Transverse colon (tissue), 4 donors: ENCODE data around the gene NR2C2AP. TPM values are rescaled to one million over a fixed set of nuclear protein-coding genes. Genes with fewer than 3 reads are reported as not detected.

Experiments used
- DNase-seq: peaks from one replicate; pipeline ENCODE4 v3.0.0-alpha.2; 2019
- H3K27ac ChIP-seq, 4 donors: fragments of 200-600 bp; sonication (generic); 2 replicates each; pipeline ENCODE4 v1.5.1; 2016 to 2018; ENCODE audit warnings: inconsistent platforms in 4 of 4
- H3K27me3 ChIP-seq: fragments of 200-600 bp; sonication (generic); 2 replicates; pipeline ENCODE4 v1.5.1; 2017; ENCODE audit warnings: inconsistent platforms
- H3K36me3 ChIP-seq, 4 donors: fragments of 200-600 bp; sonication (generic); 2 replicates each; pipeline ENCODE4 v1.5.1; 2017 to 2019; ENCODE audit warnings: inconsistent platforms in 4 of 4
- H3K4me1 ChIP-seq, 4 donors: fragments of 200-600 bp; sonication (generic); 2 replicates each; pipeline ENCODE4 v1.5.1; 2017 to 2020; ENCODE audit warnings: inconsistent platforms in 4 of 4
- H3K4me3 ChIP-seq, 4 donors: fragments of 200-600 bp; sonication (generic); 1 replicate in 1 of 4; 2 replicates in 3 of 4; pipeline versions ENCODE4 v1.5.1 to v1.6.1; 2017 to 2019; ENCODE audit warnings: inconsistent platforms in 4 of 4
- H3K9me3 ChIP-seq, 2 donors: fragments of 200-600 bp; sonication (generic); 2 replicates each; pipeline ENCODE4 v1.5.1; 2017 to 2019; ENCODE audit warnings: inconsistent platforms in 2 of 2
- EP300 ChIP-seq: sonication (generic); formaldehyde crosslinking; IDR thresholded peaks from one replicate; pipeline ENCODE4 v1.6.1; 2017; ENCODE audit warnings: antibody characterized with exemption, low read depth
- POLR2A ChIP-seq: fragments of 450-650 bp; IDR thresholded peaks from one replicate; pipeline ENCODE4 v1.6.1; 2016; ENCODE audit warnings: antibody characterized with exemption, mild to moderate bottlenecking, moderate library complexity
- POLR2AphosphoS5 ChIP-seq, 3 donors: sonication (generic); formaldehyde crosslinking; IDR thresholded peaks; one replicate each; pipeline ENCODE4 v1.6.1; 2016; ENCODE audit warnings: antibody characterized with exemption in 3 of 3
- WGBS, 2 donors: methylation state at CpG; one replicate each; pipeline ENCODE4 v1.1.5; 2018; ENCODE audit warnings: low coverage in 1 of 2; 5-methylcytosine and 5-hydroxymethylcytosine counted together
- in situ Hi-C, 4 donors: fragments of 200-750 bp; cut with MboI; loops; one replicate each; pipeline versions ENCODE4 v1.15.0 to v1.15.1; 2017; ENCODE audit warnings: low sequenced_read_pairs in 3 of 4, low pct_ligation_motif_present in 1 of 4, low pct_unique_long_range_greater_than_20kb in 1 of 4
- intact Hi-C: fragments of 100-400 bp; cut with DNase I; formaldehyde crosslinking; loops from one replicate; pipeline ENCODE4 v1.15.1; 2023; ENCODE audit warnings: low total_unique reads
- total RNA-seq, 4 donors: library from RNA; depleted of rRNA; stranded (reverse); fragments of >200 nt; gene quantifications; one replicate each; pipeline ENCODE4 v1.1.0, GENCODE V29; 2016
- TF ChIP-seq, protein P1 (sequence below), 5 experiments: fragments of 200-600 bp in 3 of 5; fragments of 450-650 bp in 2 of 5; sonication (generic) in 3 of 5; IDR thresholded peaks; 1 replicate in 2 of 5; 2 replicates in 3 of 5; pipeline ENCODE4 v1.5.1; 2016 to 2017; ENCODE audit warnings: antibody characterized with exemption in 5 of 5, inconsistent platforms in 3 of 5, mild to moderate bottlenecking in 2 of 5, moderate library complexity in 1 of 5

The NR2C2AP gene
- total RNA-seq, 4 donors from 2014 or later = 2.2 to 12.3 (median 6.4) TPM

DNA sequence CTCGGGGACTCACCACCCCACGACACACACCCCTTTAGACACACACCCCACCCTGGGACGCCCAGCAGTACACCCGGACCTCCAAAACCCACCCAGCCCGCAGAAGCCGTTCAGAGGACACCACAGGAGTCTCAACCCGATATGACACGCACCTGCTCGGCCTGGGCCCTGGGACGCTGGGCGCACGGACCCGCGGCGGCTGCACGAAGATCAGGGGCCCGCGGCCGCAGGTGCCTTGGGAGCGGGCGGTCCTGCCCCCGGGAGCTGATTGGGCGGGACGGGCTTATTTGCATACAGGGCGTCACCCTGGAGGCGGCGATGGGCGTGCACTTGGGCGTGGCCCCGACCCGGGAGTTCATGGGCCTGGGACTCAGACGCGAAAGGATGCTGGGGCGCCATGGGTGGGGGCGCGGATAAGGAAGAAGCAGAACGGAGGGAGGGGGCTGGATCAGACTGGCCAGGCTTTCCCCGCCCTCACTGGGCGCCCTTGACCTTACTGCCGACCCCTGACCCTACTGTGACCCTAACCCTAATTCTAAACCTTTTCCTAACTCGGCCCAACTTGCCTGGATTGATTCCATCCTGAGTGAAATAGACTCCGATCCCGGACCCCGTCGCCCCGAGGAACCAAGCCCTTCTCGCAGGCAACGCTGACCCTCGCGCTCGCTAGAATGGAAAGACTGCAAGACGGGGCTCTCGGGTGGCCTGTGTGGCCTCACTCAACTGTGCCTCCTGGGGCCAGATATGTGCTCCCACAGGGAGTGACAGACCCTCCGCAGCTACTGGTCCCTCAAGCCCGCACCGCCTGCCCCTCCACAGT is 33.0 kb downstream of the NR2C2AP start, which contains the start of gene MEF2B:
MEF2B (minus strand) TSS at position 211 of the 820 bp plus-strand sequence. CDS start 19,528 bp downstream, outside the sequence.
- Histone ChIP-seq H3K27me3 (no peaks in the 10 kb centered on the region), H3K36me3 (no peaks in the 10 kb centered on the region), H3K4me3 (peak within 1 kb of the TSS in 2 of 4 donors; percentile 20 to 35), H3K9me3 (no peaks in the 10 kb centered on the region), H3K27ac (no peak within 1 kb of the TSS), H3K4me1 (peaks cover 0 to 8% (median 8%) of the 10 kb centered on the region in 4 donors)
- WGBS, 2 donors = 22 to 36% methylated on average over 5 to 52 of the region's 56 CpGs
- in situ Hi-C loops (no loop called here), intact Hi-C loops (loop anchor here (10.0 kb wide), 1 partner anchor 115 kb away; no protein-coding TSS in a partner anchor)
- DNase-seq = peak; percentile 87
- TF ChIP-seq POLR2A (no peak), EP300 (no peak), POLR2AphosphoS5 (IDR thresholded peaks at IDR 0.05) (peak in 1 of 3 donors; percentile 75)
- TF ChIP-seq, protein P1, sequence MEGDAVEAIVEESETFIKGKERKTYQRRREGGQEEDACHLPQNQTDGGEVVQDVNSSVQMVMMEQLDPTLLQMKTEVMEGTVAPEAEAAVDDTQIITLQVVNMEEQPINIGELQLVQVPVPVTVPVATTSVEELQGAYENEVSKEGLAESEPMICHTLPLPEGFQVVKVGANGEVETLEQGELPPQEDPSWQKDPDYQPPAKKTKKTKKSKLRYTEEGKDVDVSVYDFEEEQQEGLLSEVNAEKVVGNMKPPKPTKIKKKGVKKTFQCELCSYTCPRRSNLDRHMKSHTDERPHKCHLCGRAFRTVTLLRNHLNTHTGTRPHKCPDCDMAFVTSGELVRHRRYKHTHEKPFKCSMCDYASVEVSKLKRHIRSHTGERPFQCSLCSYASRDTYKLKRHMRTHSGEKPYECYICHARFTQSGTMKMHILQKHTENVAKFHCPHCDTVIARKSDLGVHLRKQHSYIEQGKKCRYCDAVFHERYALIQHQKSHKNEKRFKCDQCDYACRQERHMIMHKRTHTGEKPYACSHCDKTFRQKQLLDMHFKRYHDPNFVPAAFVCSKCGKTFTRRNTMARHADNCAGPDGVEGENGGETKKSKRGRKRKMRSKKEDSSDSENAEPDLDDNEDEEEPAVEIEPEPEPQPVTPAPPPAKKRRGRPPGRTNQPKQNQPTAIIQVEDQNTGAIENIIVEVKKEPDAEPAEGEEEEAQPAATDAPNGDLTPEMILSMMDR (IDR thresholded peaks at IDR 0.05) = no peak

DNA sequence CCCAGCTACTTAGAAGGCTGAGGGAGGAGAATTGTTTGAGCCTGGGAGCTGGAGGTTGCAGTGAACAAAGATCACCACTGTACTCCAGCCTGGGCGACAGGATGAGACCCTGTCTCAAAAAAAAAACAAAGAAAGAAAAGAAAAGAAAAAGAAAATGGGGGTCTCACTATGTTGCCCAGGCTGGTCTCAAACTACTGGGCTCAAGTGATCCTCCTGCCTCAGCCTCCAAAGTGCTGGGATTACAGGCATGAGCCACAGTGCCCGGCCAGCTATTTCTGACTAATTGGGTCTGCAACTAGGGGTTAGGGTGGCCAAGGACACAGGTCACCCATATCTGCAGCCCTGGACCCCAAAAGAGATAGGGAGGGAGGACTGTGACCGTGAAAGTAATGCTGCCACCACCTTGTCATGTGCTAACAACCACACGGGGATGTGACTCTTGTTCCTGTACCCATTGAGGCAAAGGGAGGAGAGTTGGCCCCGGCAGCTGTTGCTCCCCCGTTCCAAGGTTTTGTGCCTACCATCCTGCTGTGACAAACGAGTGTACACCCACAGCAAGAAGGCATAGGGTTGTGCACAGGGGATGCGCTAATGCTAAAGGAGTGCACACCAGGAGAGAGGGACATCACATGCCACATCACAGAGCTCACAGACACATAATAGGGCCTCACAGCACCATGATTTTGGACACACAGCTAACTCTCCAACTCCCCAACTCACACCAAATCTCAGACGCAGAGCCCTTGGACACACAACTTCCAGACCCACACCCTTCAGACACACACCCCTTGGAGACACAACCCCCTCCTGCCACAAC is 33.8 kb downstream of the NR2C2AP start:
- no peak for TF ChIP-seq POLR2AphosphoS5 (IDR thresholded peaks at IDR 0.05)
- no peak for TF ChIP-seq EP300
- TF ChIP-seq, protein P1 (IDR thresholded peaks at IDR 0.05) = no peak
- no peak for TF ChIP-seq POLR2A
- H3K4me3 ChIP-seq = peak overlapping the region in 2 of 4 donors; percentile 20 to 35
- H3K27ac ChIP-seq = no peak overlapping the region

GRCh38 chr19:19167612-19168011 is 35.6 kb downstream of the NR2C2AP start:
- H3K9me3 ChIP-seq = no peaks in the 10 kb centered on the region
- in situ Hi-C loops = no loop called here
- DNase-seq = no peak
- no peak overlapping the region for H3K27ac ChIP-seq
- intact Hi-C loops = no loop called here
- WGBS, 2 donors = 78% methylated on average over 3 of the region's 3 CpGs; no CpG with 5 or more reads in 1 of the 2 donors
- no peaks in the 10 kb centered on the region for H3K36me3 ChIP-seq
- H3K4me1 ChIP-seq = peaks cover 0 to 8% (median 8%) of the 10 kb centered on the region in 4 donors
- H3K27me3 ChIP-seq = no peaks in the 10 kb centered on the region
- no peak overlapping the region for H3K4me3 ChIP-seq
- TF ChIP-seq EP300 (no peak), POLR2AphosphoS5 (IDR thresholded peaks at IDR 0.05) (no peak)
- TF ChIP-seq, protein P1 (IDR thresholded peaks at IDR 0.05) = no peak

More for the DNA sequence above, 33.8 kb downstream of the NR2C2AP start:
- in situ Hi-C loops = no loop called here
- Histone ChIP-seq H3K36me3 (no peaks in the 10 kb centered on the region), H3K9me3 (no peaks in the 10 kb centered on the region), H3K4me1 (peaks cover 0 to 8% (median 8%) of the 10 kb centered on the region in 4 donors), H3K27me3 (no peaks in the 10 kb centered on the region)
- intact Hi-C loops = loop anchor here (10.0 kb wide), 1 partner anchor 115 kb away; no protein-coding TSS in a partner anchor
- DNase-seq = no peak
- WGBS, 2 donors = 74 to 89% methylated on average over 1 to 9 of the region's 9 CpGs

DNA sequence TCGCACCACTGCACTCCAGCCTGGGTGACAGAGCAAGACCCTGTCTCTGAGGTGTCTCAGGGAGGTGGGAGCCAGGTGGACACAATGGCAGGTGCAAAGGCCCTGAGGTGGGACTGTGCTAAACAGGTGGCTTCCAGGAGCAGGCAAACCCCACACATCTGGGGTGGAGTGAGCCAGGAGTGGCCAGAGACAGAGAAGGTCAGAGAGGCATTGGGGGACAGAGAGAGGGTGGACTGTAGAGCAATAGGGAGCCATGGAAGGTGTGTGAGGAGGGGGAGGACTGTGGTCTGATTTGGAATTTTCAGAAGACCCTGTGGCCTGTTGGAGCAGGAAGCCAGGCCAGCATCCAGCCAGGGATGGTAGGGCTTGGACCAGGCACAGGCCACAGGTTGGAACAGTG is 37.8 kb downstream of the NR2C2AP start:
- Histone ChIP-seq H3K36me3 (no peaks in the 10 kb centered on the region), H3K4me1 (peaks cover 0 to 7% (median 6%) of the 10 kb centered on the region in 4 donors), H3K27me3 (no peaks in the 10 kb centered on the region), H3K27ac (peak overlapping the region in 1 of 4 donors; percentile 30), H3K9me3 (no peaks in the 10 kb centered on the region), H3K4me3 (no peak overlapping the region)
- 100% methylated on average over 1 of the region's 1 CpG; no CpG with 5 or more reads in 1 of the 2 donors for WGBS, 2 donors
- no peak for DNase-seq
- intact Hi-C loops (no loop called here), in situ Hi-C loops (no loop called here)
- TF ChIP-seq EP300 = no peak
- no peak for TF ChIP-seq POLR2AphosphoS5 (IDR thresholded peaks at IDR 0.05)
- no peak for TF ChIP-seq POLR2A
- TF ChIP-seq, protein P1 (IDR thresholded peaks at IDR 0.05) = no peak
